ENCODE measurements around the gene EPG5. TPM values are rescaled to one million over a fixed set of nuclear protein-coding genes. Genes with fewer than 3 reads are reported as not detected.
"Not testable (repeated sequence)": the region's sequence is repeated elsewhere in the genome, so short reads cannot be mapped to it uniquely, and the experiment has no call there.

Gene EPG5
- total RNA-seq, 4 donors from 2014 or later = 24.3 to 42.2 (median 35.6) TPM

GRCh38 chr18:45997700-45998151 lies 30.6 kb upstream of the EPG5 start:
- no peaks in the 10 kb centered on the region for H3K27me3 ChIP-seq
- no peak overlapping the region for H3K27ac ChIP-seq
- in situ Hi-C loops (cut with MboI; ENCODE audit: low pct_ligation_motif_present in 1 of 4, low pct_unique_long_range_greater_than_20kb in 1 of 4, low sequenced_read_pairs in 3 of 4) (no loop called here), intact Hi-C loops (cut with DNase I; ENCODE audit: low total_unique reads) (no loop called here)
- H3K9me3 ChIP-seq = peaks cover 0 to 5% of the 10 kb centered on the region in 2 donors
- H3K4me3 ChIP-seq = no peak overlapping the region
- H3K4me1 ChIP-seq = no peaks in the 10 kb centered on the region
- WGBS, 2 donors (ENCODE audit: low coverage in 1 of 2) = 76 to 86% methylated on average over 1 to 8 of the region's 8 CpGs
- TF ChIP-seq, protein P1, sequence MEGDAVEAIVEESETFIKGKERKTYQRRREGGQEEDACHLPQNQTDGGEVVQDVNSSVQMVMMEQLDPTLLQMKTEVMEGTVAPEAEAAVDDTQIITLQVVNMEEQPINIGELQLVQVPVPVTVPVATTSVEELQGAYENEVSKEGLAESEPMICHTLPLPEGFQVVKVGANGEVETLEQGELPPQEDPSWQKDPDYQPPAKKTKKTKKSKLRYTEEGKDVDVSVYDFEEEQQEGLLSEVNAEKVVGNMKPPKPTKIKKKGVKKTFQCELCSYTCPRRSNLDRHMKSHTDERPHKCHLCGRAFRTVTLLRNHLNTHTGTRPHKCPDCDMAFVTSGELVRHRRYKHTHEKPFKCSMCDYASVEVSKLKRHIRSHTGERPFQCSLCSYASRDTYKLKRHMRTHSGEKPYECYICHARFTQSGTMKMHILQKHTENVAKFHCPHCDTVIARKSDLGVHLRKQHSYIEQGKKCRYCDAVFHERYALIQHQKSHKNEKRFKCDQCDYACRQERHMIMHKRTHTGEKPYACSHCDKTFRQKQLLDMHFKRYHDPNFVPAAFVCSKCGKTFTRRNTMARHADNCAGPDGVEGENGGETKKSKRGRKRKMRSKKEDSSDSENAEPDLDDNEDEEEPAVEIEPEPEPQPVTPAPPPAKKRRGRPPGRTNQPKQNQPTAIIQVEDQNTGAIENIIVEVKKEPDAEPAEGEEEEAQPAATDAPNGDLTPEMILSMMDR (IDR thresholded peaks at IDR 0.05) = no peak
- no peak for TF ChIP-seq POLR2AphosphoS5 (IDR thresholded peaks at IDR 0.05)
- no peak for TF ChIP-seq EP300 (IDR thresholded peaks at IDR 0.05; ENCODE audit: low read depth)
- TF ChIP-seq POLR2A (IDR thresholded peaks at IDR 0.05) = no peak
- no peaks in the 10 kb centered on the region for H3K36me3 ChIP-seq
- DNase-seq = no peak

GRCh38 chr18:45995461-45995860 lies 28.3 kb upstream of the EPG5 start:
- Histone ChIP-seq H3K4me3 (no peak overlapping the region), H3K27ac (no peak overlapping the region), H3K27me3 (no peaks in the 10 kb centered on the region), H3K9me3 (no peaks in the 10 kb centered on the region), H3K36me3 (no peaks in the 10 kb centered on the region), H3K4me1 (no peaks in the 10 kb centered on the region)
- in situ Hi-C loops (cut with MboI; ENCODE audit: low pct_ligation_motif_present in 1 of 4, low pct_unique_long_range_greater_than_20kb in 1 of 4, low sequenced_read_pairs in 3 of 4) = no loop called here
- TF ChIP-seq, protein P1 (IDR thresholded peaks at IDR 0.05) = no peak
- no peak for TF ChIP-seq POLR2A (IDR thresholded peaks at IDR 0.05)
- no peak for TF ChIP-seq POLR2AphosphoS5 (IDR thresholded peaks at IDR 0.05)
- TF ChIP-seq EP300 (IDR thresholded peaks at IDR 0.05; ENCODE audit: low read depth) = no peak
- DNase-seq = no peak
- intact Hi-C loops (cut with DNase I; ENCODE audit: low total_unique reads) = no loop called here
- WGBS, 2 donors (ENCODE audit: low coverage in 1 of 2) = 86 to 96% methylated on average over 3 of the region's 3 CpGs

- Histone ChIP-seq H3K9me3 (no peaks in the 10 kb centered on the region), H3K4me3 (no peak overlapping the region), H3K27ac (no peak overlapping the region), H3K36me3 (no peaks in the 10 kb centered on the region), H3K27me3 (no peaks in the 10 kb centered on the region), H3K4me1 (no peaks in the 10 kb centered on the region)
- in situ Hi-C loops (cut with MboI; ENCODE audit: low pct_ligation_motif_present in 1 of 4, low pct_unique_long_range_greater_than_20kb in 1 of 4, low sequenced_read_pairs in 3 of 4) = no loop called here
- 89 to 100% methylated on average over 3 to 4 of the region's 4 CpGs for WGBS, 2 donors (ENCODE audit: low coverage in 1 of 2)
- no peak for TF ChIP-seq POLR2AphosphoS5 (IDR thresholded peaks at IDR 0.05)
- no peak for TF ChIP-seq EP300 (IDR thresholded peaks at IDR 0.05; ENCODE audit: low read depth)
- no peak for TF ChIP-seq POLR2A (IDR thresholded peaks at IDR 0.05)
- TF ChIP-seq, protein P1 (IDR thresholded peaks at IDR 0.05) = no peak
- no peak for DNase-seq
- intact Hi-C loops (cut with DNase I; ENCODE audit: low total_unique reads) = no loop called here
Observed at GRCh38 chr18:45993438-45993837, 26.3 kb upstream of the EPG5 start.

DNA sequence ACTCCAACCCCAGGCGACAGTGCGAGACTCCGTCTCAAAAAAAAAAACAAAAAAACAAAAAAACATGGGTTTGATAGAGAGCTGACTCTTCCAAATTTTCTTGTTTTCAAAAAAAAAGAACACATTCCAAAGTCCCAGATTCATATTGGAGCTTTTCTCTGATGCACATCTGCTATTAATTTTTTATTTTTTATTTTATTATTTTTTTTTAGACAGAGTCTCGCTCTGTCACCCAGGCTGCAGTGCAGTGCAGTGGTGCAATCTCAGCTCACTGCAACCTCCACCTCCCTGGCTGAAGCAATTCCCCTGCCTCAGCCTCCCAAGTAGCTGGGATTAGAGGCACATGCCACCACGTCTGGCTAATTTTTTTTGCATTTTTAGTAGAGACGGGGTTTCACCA lies 25.4 kb upstream of the EPG5 start:
- H3K36me3 ChIP-seq; H3K9me3 ChIP-seq; intact Hi-C loops (cut with DNase I; ENCODE audit: low total_unique reads); H3K27me3 ChIP-seq; DNase-seq; H3K4me1 ChIP-seq; H3K4me3 ChIP-seq; H3K27ac ChIP-seq; in situ Hi-C loops (cut with MboI; ENCODE audit: low pct_ligation_motif_present in 1 of 4, low pct_unique_long_range_greater_than_20kb in 1 of 4, low sequenced_read_pairs in 3 of 4): not testable (repeated sequence)
- WGBS, 2 donors (ENCODE audit: low coverage in 1 of 2) = 85 to 90% methylated on average over 5 to 6 of the region's 6 CpGs

GRCh38 chr18:45991788-45992187 lies 24.7 kb upstream of the EPG5 start:
- no peak for DNase-seq
- intact Hi-C loops (cut with DNase I; ENCODE audit: low total_unique reads) = no loop called here

More at GRCh38 chr18:45991788-45992187, 24.7 kb upstream of the EPG5 start:
- TF ChIP-seq EP300 (IDR thresholded peaks at IDR 0.05; ENCODE audit: low read depth) = no peak
- TF ChIP-seq POLR2AphosphoS5 (IDR thresholded peaks at IDR 0.05) = no peak
- Histone ChIP-seq H3K4me3 (no peak overlapping the region), H3K9me3 (no peaks in the 10 kb centered on the region), H3K27ac (no peak overlapping the region), H3K36me3 (no peaks in the 10 kb centered on the region), H3K4me1 (no peaks in the 10 kb centered on the region), H3K27me3 (no peaks in the 10 kb centered on the region)
- in situ Hi-C loops (cut with MboI; ENCODE audit: low pct_ligation_motif_present in 1 of 4, low pct_unique_long_range_greater_than_20kb in 1 of 4, low sequenced_read_pairs in 3 of 4) = no loop called here
- 86 to 90% methylated on average over 3 of the region's 3 CpGs for WGBS, 2 donors (ENCODE audit: low coverage in 1 of 2)
